A673 (cell line): ENCODE results near the gene SMYD1. TPM values are rescaled to one million over a fixed set of nuclear protein-coding genes. Genes with fewer than 3 reads are reported as not detected.

Source experiments
- BruUV-seq: library from RNA; stranded (reverse); fragments of 400-500 nt; replicated peaks from 2 replicates; lab custom pipeline; 2021; lab: Mats Ljungman, UMichigan
- CTCF ChIA-PET: fragments of 300-600 bp; sonication (Branson Sonifier 250); formaldehyde crosslinking; loops from one replicate; lab custom pipeline; 2022; ENCODE audit warnings: antibody characterized with exemption; lab: Charles Lee
- POLR2A ChIA-PET: fragments of 300-600 bp; sonication (Branson Sonifier 250); formaldehyde crosslinking; loops from one replicate; lab custom pipeline; 2022; ENCODE audit warnings: antibody characterized with exemption; ENCODE audit not compliant: low non-redundant PET; lab: Charles Lee
- DNase-seq: peaks from one replicate; pipeline ENCODE4 v3.0.0-alpha.2; 2015; ENCODE audit warnings: low spot score
- H3K27ac ChIP-seq: fragments of 200-600 bp; sonication (generic); 2 replicates; pipeline ENCODE4 v1.5.1; 2016; ENCODE audit warnings: mixed run types, low read depth, mild to moderate bottlenecking, mixed read lengths, antibody characterized with exemption, low read length; ENCODE audit not compliant: poor library complexity, severe bottlenecking
- H3K27me3 ChIP-seq: fragments of 200-600 bp; sonication (generic); replicated peaks from 2 replicates; pipeline ENCODE4 v1.6.1; 2017; ENCODE audit warnings: mixed run types, low read depth, mild to moderate bottlenecking, mixed read lengths, antibody characterized with exemption, low read length; ENCODE audit not compliant: insufficient read depth, poor library complexity
- H3K36me3 ChIP-seq: fragments of 200-600 bp; sonication (generic); 2 replicates; pipeline ENCODE4 v1.6.1; 2016; ENCODE audit warnings: mixed run types, mild to moderate bottlenecking, mixed read lengths, antibody characterized with exemption, low read length; ENCODE audit not compliant: insufficient read depth, poor library complexity, severe bottlenecking
- H3K4me1 ChIP-seq: fragments of 200-600 bp; sonication (generic); 2 replicates; pipeline ENCODE4 v1.6.1; 2017; ENCODE audit warnings: mixed run types, mild to moderate bottlenecking, mixed read lengths, antibody characterized with exemption, low read length; ENCODE audit not compliant: insufficient read depth, poor library complexity, severe bottlenecking
- H3K4me3 ChIP-seq: fragments of 200-600 bp; sonication (generic); 2 replicates; pipeline ENCODE4 v1.5.1; 2016; ENCODE audit warnings: low read depth, mixed run types, mild to moderate bottlenecking, mixed read lengths, low read length; ENCODE audit not compliant: poor library complexity, severe bottlenecking
- H3K9me3 ChIP-seq: fragments of 200-600 bp; sonication (generic); 2 replicates; pipeline ENCODE4 v1.6.1; 2016; ENCODE audit warnings: mixed run types, low read depth, mild to moderate bottlenecking, mixed read lengths, antibody characterized with exemption, low read length; ENCODE audit not compliant: poor library complexity, severe bottlenecking
- CTCF ChIP-seq: fragments of 300-800, 200-600 bp; sonication (generic); conservative IDR thresholded peaks from 2 replicates; pipeline ENCODE4 v1.5.1; 2017; ENCODE audit warnings: low read depth, mild to moderate bottlenecking, antibody characterized with exemption, low read length, moderate library complexity, mixed read lengths
- EZH2 ChIP-seq: fragments of 200-600 bp; sonication (generic); IDR thresholded peaks from 2 replicates; pipeline ENCODE4 v1.6.1; 2017; ENCODE audit warnings: borderline replicate concordance, low read depth, mild to moderate bottlenecking, mixed read lengths, antibody characterized with exemption, low read length; ENCODE audit not compliant: poor library complexity, severe bottlenecking
- intact Hi-C: fragments of 100-400 bp; cut with micrococcal nuclease; formaldehyde crosslinking; loops from one replicate; pipeline ENCODE4 v1.10.0; 2022; ENCODE audit not compliant: unreplicated experiment
- total RNA-seq: library from RNA; stranded (reverse); gene quantifications from 2 replicates; pipeline ENCODE4 v1.2.3, GENCODE V29; 2021

Gene SMYD1
- total RNA-seq, 1 experiment from 2014 or later, result not detected

- intact Hi-C loops, result no loop called here
- H3K27me3 ChIP-seq, result no peaks in the 10 kb centered on the region
- H3K4me1 ChIP-seq, result peaks cover 10% of the 10 kb centered on the region
- POLR2A ChIA-PET, result no interaction called here
- no peak overlapping the region for H3K27ac ChIP-seq
- TF ChIP-seq EZH2 (no peak), CTCF (no peak)
- no TSS peak for BruUV-seq
- no peak overlapping the region for H3K4me3 ChIP-seq
- no peak for DNase-seq
- CTCF ChIA-PET, result no interaction called here
- H3K9me3 ChIP-seq, result no peaks in the 10 kb centered on the region
- H3K36me3 ChIP-seq, result no peaks in the 10 kb centered on the region
Measured at GRCh38 chr2:88097192-88097591, 29.6 kb downstream of the SMYD1 start.

GRCh38 chr2:88097891-88098557 is 30.4 kb downstream of the SMYD1 start:
- Histone ChIP-seq H3K9me3 (no peaks in the 10 kb centered on the region), H3K27me3 (no peaks in the 10 kb centered on the region), H3K4me1 (peaks cover 10% of the 10 kb centered on the region), H3K36me3 (no peaks in the 10 kb centered on the region), H3K4me3 (no peak overlapping the region), H3K27ac (no peak overlapping the region)
- ChIA-PET POLR2A (no interaction called here), CTCF (no interaction called here)
- BruUV-seq, result no TSS peak
- DNase-seq, result no peak
- no peak for TF ChIP-seq CTCF
- no peak for TF ChIP-seq EZH2
- intact Hi-C loops, result no loop called here

- DNase-seq, result no peak
- H3K27ac ChIP-seq, result no peak overlapping the region
- H3K36me3 ChIP-seq, result no peaks in the 10 kb centered on the region
- H3K9me3 ChIP-seq, result no peaks in the 10 kb centered on the region
- TF ChIP-seq CTCF (no peak), EZH2 (no peak)
- POLR2A ChIA-PET, result no interaction called here
- CTCF ChIA-PET, result no interaction called here
- no peaks in the 10 kb centered on the region for H3K27me3 ChIP-seq
- peaks cover 10% of the 10 kb centered on the region for H3K4me1 ChIP-seq
- BruUV-seq, result no TSS peak
- H3K4me3 ChIP-seq, result no peak overlapping the region
- intact Hi-C loops, result no loop called here
Measured at GRCh38 chr2:88098558-88098900, 30.9 kb downstream of the SMYD1 start.
